Lower leg skin (tissue), 4 donors: ENCODE data around the gene UNC13B. TPM values are rescaled to one million over a fixed set of nuclear protein-coding genes. Genes with fewer than 3 reads are reported as not detected.

Source experiments
- DNase-seq, 2 donors: peaks; one replicate each; pipeline ENCODE4 v3.0.0-alpha.2; 2019; ENCODE audit warnings: low spot score in 2 of 2
- H3K4me3 ChIP-seq: fragments of 200-600 bp; sonication (generic); 2 replicates; pipeline ENCODE4 v1.5.1; 2017; ENCODE audit warnings: mild to moderate bottlenecking, low read depth; ENCODE audit not compliant: poor library complexity, severe bottlenecking
- POLR2A ChIP-seq, 2 donors: fragments of 450-650 bp; IDR thresholded peaks; one replicate each; pipeline ENCODE4 v1.6.1; 2016 to 2017; ENCODE audit warnings: antibody characterized with exemption in 2 of 2, mild to moderate bottlenecking in 1 of 2, moderate library complexity in 1 of 2
- WGBS, 2 donors: methylation state at CpG; one replicate each; pipeline ENCODE4 v1.1.5; 2018; 5-methylcytosine and 5-hydroxymethylcytosine counted together
- intact Hi-C: fragments of 100-400 bp; cut with DNase I; formaldehyde crosslinking; loops from one replicate; pipeline ENCODE4 v1.15.0; 2023; ENCODE audit warnings: low total_unique reads
- total RNA-seq, 4 donors: library from RNA; depleted of rRNA; stranded (reverse); fragments of >200 nt; gene quantifications; one replicate each; pipeline ENCODE4 v1.1.0, GENCODE V29; 2016
- TF ChIP-seq, protein P1 (sequence below), 3 donors: fragments of 450-650 bp; IDR thresholded peaks; one replicate each; pipeline ENCODE4 v1.5.1; 2016; ENCODE audit warnings: antibody characterized with exemption in 3 of 3, mild to moderate bottlenecking in 3 of 3, moderate library complexity in 2 of 3

UNC13B gene
- total RNA-seq, 4 donors from 2014 or later = 11.9 to 29.0 (median 27.5) TPM

DNA sequence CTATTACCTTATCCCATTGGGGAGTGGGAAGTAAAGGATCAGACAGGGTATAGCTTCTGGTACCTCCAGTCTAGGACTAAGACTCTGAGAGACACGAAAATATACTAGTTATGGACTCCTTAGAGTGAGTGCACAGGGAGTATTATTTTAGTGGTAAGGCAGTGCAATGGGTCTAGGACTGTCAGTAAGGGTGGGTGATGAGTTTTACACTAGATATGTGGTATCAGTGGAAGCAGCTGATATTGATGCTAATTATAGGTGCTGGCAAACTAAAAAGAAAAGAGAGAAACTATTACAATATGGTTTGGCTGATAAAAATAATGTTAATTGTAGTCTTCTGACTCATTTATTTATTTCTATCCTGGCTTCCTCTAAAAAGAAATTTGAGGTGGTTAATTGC lies 118.6 kb downstream of the UNC13B start:
- intact Hi-C loops = no loop called here
- no peak overlapping the region for H3K4me3 ChIP-seq
- no peak for DNase-seq
- no peak for TF ChIP-seq POLR2A (IDR thresholded peaks at IDR 0.05)
- TF ChIP-seq, protein P1, sequence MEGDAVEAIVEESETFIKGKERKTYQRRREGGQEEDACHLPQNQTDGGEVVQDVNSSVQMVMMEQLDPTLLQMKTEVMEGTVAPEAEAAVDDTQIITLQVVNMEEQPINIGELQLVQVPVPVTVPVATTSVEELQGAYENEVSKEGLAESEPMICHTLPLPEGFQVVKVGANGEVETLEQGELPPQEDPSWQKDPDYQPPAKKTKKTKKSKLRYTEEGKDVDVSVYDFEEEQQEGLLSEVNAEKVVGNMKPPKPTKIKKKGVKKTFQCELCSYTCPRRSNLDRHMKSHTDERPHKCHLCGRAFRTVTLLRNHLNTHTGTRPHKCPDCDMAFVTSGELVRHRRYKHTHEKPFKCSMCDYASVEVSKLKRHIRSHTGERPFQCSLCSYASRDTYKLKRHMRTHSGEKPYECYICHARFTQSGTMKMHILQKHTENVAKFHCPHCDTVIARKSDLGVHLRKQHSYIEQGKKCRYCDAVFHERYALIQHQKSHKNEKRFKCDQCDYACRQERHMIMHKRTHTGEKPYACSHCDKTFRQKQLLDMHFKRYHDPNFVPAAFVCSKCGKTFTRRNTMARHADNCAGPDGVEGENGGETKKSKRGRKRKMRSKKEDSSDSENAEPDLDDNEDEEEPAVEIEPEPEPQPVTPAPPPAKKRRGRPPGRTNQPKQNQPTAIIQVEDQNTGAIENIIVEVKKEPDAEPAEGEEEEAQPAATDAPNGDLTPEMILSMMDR (IDR thresholded peaks at IDR 0.05) = no peak
- WGBS, 2 donors = 89 to 91% methylated on average over 1 of the region's 1 CpG

DNA sequence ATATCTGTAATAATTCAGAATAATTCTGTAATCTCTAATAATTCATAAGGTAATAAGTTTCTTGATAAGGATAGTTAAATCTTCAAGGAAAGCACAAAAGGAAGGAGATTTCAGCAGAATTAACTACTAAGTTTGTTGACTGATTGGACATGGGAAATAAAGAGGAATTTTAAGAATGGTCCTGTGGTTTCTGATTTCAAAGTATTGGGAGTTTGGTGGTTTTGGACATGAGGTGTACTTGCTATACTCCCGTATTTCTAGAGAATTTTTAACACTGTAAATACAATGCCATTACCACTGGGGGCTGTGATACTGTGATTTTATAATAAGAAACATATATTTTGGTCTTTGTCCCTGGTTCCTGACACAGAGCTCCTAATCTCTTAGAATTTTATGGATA lies 123.9 kb downstream of the UNC13B start:
- H3K4me3 ChIP-seq = no peak overlapping the region
- intact Hi-C loops = no loop called here
- TF ChIP-seq POLR2A (IDR thresholded peaks at IDR 0.05) = no peak
- WGBS, 2 donors = 68 to 77% methylated on average over 1 of the region's 1 CpG
- no peak for DNase-seq

DNA sequence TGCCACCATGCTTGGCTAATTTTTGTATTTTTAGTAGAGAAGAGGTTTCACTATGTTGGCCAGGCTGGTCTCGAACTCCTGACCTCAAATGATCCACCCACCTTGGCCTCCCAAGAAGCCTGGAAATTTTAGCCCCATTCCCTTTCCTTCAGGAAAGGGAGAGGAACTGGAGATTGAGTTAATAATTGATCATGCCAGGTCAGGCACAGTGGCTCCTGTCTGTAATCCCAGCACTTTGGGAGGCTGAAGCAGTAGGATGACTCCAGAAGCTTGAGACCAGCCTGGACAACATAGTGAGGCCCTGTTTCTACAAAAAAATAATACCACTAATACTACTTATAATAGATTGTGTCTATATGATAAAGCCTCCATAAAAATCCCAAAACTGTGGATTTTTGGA lies 124.6 kb downstream of the UNC13B start:
- TF ChIP-seq, protein P1 (IDR thresholded peaks at IDR 0.05) = no peak
- TF ChIP-seq POLR2A (IDR thresholded peaks at IDR 0.05) = no peak
- intact Hi-C loops = no loop called here
- DNase-seq = no peak
- no peak overlapping the region for H3K4me3 ChIP-seq
- WGBS, 2 donors = 94 to 96% methylated on average over 1 of the region's 1 CpG

DNA sequence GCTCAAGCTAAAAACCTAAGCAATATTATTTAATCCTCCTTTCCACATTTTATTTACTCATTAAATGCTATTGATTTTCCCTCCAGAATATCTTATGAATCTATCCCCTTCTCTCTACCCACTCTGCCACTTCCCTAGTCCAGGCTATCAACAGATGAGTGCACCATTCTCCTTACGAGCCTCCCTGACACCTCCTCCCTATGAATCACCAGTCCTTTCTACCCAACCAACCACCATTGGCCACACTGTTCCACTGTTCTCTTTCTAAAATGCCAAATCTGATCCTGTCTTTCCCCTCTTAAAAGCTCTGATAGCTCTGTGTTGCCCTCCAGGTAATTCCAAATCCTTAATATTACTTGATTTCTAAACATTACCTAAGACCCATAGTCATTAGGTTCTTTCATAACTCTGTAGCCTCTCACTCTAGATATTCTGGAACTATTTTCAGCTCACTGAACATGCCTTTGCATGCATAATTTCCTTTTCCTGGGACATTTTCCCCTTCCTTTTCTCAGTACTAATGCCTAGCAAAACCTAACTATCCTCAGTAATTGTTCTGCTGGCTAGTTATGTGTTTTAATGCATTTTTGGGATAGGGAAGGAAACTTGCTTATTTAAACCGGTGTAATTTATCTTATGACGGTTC lies 126.3 kb downstream of the UNC13B start:
- DNase-seq = no peak
- 69 to 71% methylated on average over 3 of the region's 3 CpGs for whole genome bisulfite sequencing, 2 donors
- intact Hi-C loops = no loop called here
- TF ChIP-seq, protein P1 (IDR thresholded peaks at IDR 0.05) = no peak
- TF ChIP-seq POLR2A (IDR thresholded peaks at IDR 0.05) = no peak
- H3K4me3 ChIP-seq = no peak overlapping the region

DNA sequence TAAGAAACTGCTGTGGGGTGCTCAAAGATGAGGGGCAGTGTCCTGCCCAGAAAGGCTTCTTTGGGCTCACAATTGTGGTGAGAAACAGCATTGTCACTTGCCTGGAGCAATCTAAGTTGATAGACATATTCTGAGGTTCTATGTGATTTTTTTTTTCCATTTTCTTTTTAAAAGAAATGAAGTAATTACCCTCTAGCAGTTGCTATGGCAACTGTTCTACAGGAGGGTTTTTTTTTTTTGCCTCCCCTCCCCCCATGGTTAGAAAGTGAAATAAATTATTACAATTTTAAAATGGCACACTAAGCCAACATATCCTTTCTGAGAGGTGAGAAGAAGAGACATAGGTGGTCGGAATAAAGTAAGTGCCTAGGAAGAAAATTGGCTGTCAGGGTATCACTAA lies 127.0 kb downstream of the UNC13B start:
- TF ChIP-seq, protein P1 (IDR thresholded peaks at IDR 0.05) = no peak
- TF ChIP-seq POLR2A (IDR thresholded peaks at IDR 0.05) = no peak
- intact Hi-C loops = no loop called here
- DNase-seq = no peak
- WGBS, 2 donors = 82 to 93% methylated on average over 1 of the region's 1 CpG
- H3K4me3 ChIP-seq = no peak overlapping the region

DNA sequence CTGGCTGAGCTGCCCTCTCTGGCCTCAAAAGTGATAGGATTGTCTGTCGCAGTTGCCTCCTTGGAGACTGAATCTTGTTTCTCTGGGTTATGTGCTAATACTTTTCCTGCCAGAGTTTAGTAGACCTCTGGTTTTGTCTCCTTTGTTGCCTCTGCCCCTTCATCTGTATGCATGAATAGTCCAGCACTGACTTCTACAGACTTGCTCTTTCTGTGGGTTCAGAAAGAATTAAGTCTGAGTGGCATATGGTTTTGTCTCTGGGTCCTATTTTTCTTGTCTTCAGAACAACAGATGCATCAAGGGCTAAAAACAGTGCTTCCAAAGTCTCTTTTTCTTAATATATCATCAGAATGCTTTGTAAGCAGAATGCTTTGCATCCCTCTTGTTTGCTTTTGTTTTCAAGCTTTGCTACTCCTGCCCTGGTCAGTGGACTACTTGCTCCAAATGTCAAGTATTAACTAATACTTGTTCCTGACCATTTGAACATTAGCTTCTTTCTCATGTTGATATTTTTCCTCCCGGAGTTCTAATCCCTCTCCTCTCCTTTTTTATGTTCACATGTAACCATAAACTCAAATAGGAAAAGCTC lies 131.7 kb downstream of the UNC13B start:
- TF ChIP-seq, protein P1 (IDR thresholded peaks at IDR 0.05) = no peak
- TF ChIP-seq POLR2A (IDR thresholded peaks at IDR 0.05) = no peak
- intact Hi-C loops = no loop called here
- WGBS, 2 donors = 85 to 88% methylated on average over 2 of the region's 2 CpGs
- no peak overlapping the region for H3K4me3 ChIP-seq
- no peak for DNase-seq
